GM18508 (cell line): Measurements from ENCODE around the gene SKAP2.

Experiments
- ATAC-seq: cut with Tn5 transposase; IDR thresholded peaks from one replicate; pipeline ENCODE4 v1.9.1; 2021; ENCODE audit warnings: moderate number of reproducible peaks; ENCODE audit not compliant: insufficient read depth, unreplicated experiment

Gene SKAP2

GRCh38 chr7:26864309-26865093 lies at the start of gene SKAP2:
Gene SKAP2, minus strand, starts transcription at chr7:26864590. Its CDS starts 161 bp downstream, at chr7:26864429.
- peak; percentile 76 for ATAC-seq

DNA sequence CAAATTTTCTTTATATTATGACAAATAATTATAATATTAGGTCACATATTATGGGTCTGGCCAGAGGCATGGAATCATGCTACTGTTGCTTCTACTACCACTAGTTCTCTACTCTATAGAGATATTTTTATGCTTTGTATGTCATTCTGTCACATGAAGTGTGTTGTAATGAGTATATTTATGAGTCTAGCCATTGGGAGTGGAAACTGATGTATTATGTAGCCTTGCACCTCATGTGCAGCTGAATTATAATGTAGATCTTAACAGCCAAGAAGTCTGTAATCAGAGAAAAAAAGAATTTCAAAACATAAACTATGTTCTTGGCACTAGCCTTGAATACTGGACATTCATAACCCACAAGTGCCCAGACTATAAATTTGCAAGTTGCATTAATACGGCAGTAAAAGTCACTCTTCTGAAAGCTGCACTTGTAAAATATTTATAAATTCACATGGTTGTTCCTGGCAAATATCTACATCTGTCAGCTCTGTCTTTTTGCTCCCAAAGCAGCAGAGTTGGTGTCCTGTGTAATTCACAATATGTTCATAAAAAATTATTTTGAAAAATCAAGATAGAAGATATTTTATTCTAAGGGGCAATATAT lies 48.6 kb upstream of the SKAP2 start:
- ATAC-seq, result no peak

DNA sequence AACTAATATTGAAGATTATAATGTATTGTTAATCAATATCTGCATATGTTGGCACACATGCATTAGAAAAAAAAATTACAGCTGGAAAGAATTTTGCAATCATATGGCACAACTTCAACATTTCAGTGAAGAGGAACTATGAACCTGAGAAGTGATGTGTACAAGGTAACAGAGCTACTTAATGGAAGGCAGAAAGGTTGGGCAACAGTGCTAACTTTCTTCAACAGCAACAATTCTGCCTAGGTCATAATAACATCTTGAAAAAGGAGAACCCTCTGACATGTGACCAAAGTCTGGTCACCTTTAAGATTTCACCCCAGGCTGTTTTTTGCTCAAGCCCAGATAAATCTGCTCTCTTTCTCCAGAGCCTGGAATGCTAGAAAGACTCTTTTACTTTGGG lies 47.9 kb upstream of the SKAP2 start:
- no peak for ATAC-seq

GRCh38 chr7:26910221-26910620 lies 45.8 kb upstream of the SKAP2 start:
- ATAC-seq, result no peak

DNA sequence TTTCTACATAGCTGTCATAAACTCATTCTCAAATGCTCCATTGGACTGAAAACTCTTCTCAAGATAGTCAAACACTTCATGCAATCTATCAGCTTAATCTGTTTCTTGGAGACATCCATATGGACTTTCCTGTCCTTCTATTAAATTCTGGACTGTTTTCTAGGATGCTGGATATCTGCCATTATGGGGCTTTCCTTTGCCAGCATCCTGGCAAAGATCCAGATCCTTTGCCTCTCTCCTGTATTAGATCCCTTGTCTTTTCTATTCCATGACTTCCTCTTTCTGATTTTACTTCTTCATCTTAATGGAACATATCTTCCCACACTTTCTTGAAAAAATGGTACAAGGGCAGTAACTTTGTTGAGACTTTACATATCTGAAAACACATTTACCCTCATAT lies 35.9 kb upstream of the SKAP2 start:
- ATAC-seq, result no peak

- ATAC-seq, result no peak
These were observed 35.1 kb upstream of the SKAP2 start for GRCh38 chr7:26899519-26899918.

DNA sequence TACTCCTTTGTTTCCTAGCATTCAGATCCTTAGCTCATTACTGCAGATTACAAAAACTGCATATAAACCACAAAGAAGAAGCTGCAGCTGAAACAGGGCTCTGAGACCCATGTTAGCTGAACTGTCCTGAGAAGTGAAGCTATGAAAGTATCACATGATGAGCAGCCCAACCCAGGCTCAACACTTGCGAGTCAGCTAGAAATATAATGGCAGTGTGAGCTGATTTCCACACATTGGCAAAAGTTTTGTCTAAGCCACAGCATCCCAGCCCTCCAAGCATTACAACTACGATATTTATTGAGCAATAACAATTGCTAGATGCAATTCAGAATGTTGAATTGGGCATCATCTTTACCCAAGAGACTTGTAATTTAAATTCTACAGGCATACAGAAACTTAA lies 34.5 kb upstream of the SKAP2 start:
- ATAC-seq, result no peak

GRCh38 chr7:26897928-26898327 lies 33.5 kb upstream of the SKAP2 start:
- ATAC-seq, result no peak

DNA sequence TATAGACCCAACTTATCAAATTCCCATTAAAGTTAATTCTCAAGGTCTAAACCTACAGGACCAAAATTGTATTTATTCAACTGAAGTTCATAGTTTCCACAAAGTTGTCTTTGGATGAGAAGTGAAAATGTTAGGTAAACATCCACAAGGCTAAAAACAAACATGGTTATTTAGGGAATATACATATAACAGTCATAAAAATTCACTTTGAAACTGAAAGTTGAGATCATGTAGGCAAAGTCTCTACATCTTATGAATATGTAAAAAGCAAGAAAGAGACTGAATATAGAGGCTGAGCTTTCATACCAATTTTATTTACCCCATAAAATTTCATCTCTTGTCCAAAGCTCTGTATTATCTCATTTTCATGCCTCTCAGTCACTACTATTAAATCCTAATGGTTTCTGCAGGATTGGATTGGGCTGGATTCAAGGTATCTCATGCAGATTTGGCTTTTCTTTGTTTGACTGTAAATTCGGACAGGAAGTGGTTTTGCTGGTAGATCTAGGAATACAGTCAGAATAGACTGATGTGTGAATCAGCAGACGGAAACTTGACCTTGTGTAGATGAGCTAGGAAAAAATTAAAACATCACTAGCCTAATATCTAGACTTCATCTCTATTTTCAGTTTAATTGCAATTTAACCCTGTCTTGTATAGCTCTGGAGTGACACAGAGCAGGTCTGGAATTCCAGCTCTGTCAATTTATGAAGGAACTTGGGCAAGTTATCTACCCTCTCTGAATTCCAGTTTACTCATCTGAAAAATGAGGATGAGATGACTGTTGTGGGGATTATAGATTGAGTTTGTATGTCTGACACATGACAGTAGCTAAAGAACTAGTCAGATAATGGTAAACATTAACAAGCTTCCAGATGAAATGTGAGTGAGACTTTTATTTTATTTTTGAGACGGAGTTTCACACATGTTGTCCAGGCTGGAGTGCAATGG lies 27.3 kb upstream of the SKAP2 start:
- ATAC-seq, result peak; percentile 65

DNA sequence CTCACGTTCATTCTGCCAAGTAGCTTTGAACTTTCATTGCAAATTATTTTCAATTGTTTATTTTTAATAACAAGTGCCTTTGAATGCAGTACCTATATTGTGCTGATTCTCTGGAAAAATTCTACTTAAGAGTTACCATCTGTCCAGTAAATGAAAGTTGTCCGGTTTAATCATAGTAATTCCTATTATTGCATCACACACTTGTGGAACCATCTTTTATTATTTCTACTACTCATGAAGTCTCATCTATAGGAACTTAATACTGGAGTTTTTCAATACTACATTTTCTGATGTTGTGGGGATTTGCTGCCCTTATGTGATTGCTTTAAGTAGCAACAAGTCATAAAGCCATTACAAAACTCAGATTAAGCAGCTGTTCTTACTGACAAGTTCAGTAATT lies 16.5 kb upstream of the SKAP2 start:
- no peak for ATAC-seq

GRCh38 chr7:26879671-26880070 lies 15.3 kb upstream of the SKAP2 start:
- ATAC-seq, result no peak

DNA sequence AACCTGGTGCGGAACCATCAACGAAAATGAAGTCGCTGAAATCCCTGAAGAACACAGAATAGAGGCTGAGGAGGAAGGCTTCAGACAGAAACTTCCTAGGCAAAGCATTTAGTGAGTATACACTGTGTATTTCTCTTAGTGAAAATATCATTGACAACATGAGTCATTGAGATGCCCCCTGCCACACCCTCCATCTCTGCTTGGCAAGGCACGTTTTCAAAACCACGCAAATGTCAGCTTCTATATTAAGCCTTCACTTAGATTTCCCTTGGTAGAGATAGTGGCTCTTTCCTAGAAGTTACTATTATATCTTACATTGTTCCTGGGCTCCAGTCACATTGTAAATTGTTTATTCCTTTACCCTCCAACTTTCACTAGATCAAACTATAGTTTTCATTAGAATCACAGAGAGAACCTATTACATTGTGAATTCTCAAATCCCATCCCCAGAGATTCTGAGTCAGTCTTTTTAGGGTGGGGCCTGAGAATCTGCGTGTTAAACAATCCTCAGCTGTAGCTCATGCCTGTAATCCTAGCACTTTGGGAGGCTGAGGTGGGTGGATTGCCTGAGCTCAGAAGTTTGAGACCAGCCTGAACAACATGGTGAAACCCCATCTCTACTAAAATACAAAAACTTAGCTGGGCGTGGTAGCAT lies 4.6 kb upstream of the SKAP2 start:
- no peak for ATAC-seq

DNA sequence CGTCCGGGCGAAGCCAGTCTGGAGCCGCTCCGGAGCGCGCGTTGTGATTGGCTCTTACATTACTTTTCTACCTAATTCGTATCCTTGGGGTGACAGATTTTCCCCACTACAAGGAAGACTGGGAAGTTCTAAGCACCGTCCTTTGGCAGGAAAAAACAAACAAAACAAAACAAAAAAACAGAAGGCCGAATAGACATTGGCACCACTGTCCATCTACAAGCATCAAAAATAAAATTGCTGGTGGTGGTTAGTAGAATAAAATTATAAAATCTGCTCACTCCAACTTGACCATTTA lies 651 bp upstream of the SKAP2 start:
- ATAC-seq, result peak; percentile 19

GRCh38 chr7:26863518-26864308 lies 677 bp downstream of the SKAP2 start:
- ATAC-seq, result peak; percentile 28

GRCh38 chr7:26862834-26863233 lies 1.6 kb downstream of the SKAP2 start:
- no peak for ATAC-seq

DNA sequence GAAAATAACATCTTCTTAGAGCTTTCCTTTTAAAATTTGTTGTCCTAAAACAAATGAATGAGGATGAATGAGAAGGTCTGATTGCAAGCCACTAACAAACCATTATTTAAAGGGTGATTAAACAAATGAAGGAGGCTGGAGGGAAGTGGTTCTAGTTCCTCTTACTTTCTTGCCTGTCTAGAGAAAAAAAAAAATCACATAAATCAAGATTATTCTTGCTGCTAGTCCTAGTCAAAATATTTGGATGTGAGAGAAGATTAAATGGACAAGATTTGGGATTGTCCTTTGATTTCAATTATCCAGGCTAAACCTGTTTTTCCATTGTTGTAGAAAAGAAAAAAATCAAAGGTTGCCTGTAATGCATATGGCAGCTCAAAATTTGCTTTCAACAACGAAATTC lies 3.3 kb downstream of the SKAP2 start:
- no peak for ATAC-seq

GRCh38 chr7:26860361-26860760 lies 4.0 kb downstream of the SKAP2 start:
- no peak for ATAC-seq

- ATAC-seq, result no peak
These were observed 4.7 kb downstream of the SKAP2 start for GRCh38 chr7:26859720-26860119.

GRCh38 chr7:26858735-26859134 lies 5.7 kb downstream of the SKAP2 start:
- no peak for ATAC-seq

- ATAC-seq, result no peak
These were observed 6.1 kb downstream of the SKAP2 start for GRCh38 chr7:26858241-26858715.
